Measurements from ENCODE around the gene ROBO4. TPM values are rescaled to one million over a fixed set of nuclear protein-coding genes. Genes with fewer than 3 reads are reported as not detected.

The ROBO4 gene
- total RNA-seq, 3 donors from 2014 or later: 11.9 to 30.5 (median 12.8) TPM

- H3K9me3 ChIP-seq: no peaks in the 10 kb centered on the region
- no peak overlapping the region for H3K4me3 ChIP-seq
- H3K27ac ChIP-seq: no peak overlapping the region
- no peaks in the 10 kb centered on the region for H3K36me3 ChIP-seq
- H3K27me3 ChIP-seq: no peaks in the 10 kb centered on the region
- no peak for DNase-seq (ENCODE audit: low spot score in 2 of 2)
- no peaks in the 10 kb centered on the region for H3K4me1 ChIP-seq
- intact Hi-C loops (cut with DNase I; ENCODE audit: low total_unique reads): no loop called here
- TF ChIP-seq POLR2A (IDR thresholded peaks at IDR 0.05) (no peak), CTCF (IDR thresholded peaks at IDR 0.05) (no peak), POLR2AphosphoS5 (IDR thresholded peaks at IDR 0.05) (no peak)
These were observed 45.6 kb upstream of the ROBO4 start for GRCh38 chr11:124943254-124943616.

DNA sequence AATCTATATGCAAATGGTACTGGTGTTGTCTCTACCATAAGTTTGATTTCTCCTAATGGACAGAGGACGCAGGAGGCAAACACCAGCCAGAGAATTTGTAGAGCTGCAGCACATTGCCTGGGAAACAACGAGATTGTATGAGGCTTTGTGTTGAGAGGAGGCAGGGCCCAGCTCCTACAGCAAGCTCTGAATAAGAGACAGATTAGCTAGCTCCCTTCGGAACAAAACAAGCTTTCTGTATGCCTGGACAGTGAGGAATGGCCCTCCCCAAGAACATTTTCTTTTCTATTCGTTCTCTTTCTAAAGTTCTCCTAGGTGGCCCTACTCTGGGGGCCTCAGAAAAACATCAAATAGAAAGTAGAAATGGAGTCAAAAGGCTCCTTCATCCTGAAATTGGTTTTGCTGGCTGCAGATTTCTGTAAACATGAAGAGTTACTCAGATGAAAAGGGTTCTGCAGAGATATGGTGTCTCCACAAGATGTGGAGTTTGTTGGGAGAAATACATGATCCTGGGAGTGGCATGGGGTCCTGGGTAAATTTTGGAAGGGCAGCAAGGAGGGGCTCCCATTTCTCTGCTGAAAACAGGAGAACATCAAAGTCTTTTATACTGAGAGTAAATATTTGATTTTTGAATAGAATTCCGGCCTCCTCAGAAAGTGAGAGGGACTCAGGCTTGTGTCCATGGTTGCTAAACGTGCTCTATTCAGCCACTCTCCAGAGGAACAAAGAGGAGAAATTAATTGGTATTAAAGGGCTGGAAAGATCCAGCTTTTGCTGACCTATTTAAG, 45.0 kb upstream of the ROBO4 start:
- no peak for DNase-seq (ENCODE audit: low spot score in 2 of 2)
- no peak overlapping the region for H3K27ac ChIP-seq
- intact Hi-C loops (cut with DNase I; ENCODE audit: low total_unique reads): no loop called here
- H3K9me3 ChIP-seq: no peaks in the 10 kb centered on the region
- no peak overlapping the region for H3K4me3 ChIP-seq
- H3K36me3 ChIP-seq: no peaks in the 10 kb centered on the region
- no peaks in the 10 kb centered on the region for H3K27me3 ChIP-seq
- no peaks in the 10 kb centered on the region for H3K4me1 ChIP-seq
- TF ChIP-seq POLR2A (IDR thresholded peaks at IDR 0.05): no peak
- TF ChIP-seq POLR2AphosphoS5 (IDR thresholded peaks at IDR 0.05): no peak

GRCh38 chr11:124941703-124942102, 44.0 kb upstream of the ROBO4 start:
- Histone ChIP-seq H3K4me1 (no peaks in the 10 kb centered on the region), H3K27me3 (no peaks in the 10 kb centered on the region), H3K36me3 (no peaks in the 10 kb centered on the region), H3K27ac (no peak overlapping the region), H3K9me3 (no peaks in the 10 kb centered on the region), H3K4me3 (no peak overlapping the region)
- no peak for DNase-seq (ENCODE audit: low spot score in 2 of 2)
- intact Hi-C loops (cut with DNase I; ENCODE audit: low total_unique reads): no loop called here
- TF ChIP-seq POLR2AphosphoS5 (IDR thresholded peaks at IDR 0.05) (no peak), CTCF (IDR thresholded peaks at IDR 0.05) (no peak), POLR2A (IDR thresholded peaks at IDR 0.05) (no peak)

GRCh38 chr11:124938970-124939369, 41.3 kb upstream of the ROBO4 start:
- no peak overlapping the region for H3K27ac ChIP-seq
- no peaks in the 10 kb centered on the region for H3K4me1 ChIP-seq

GRCh38 chr11:124938206-124938765, 40.6 kb upstream of the ROBO4 start:
- no peaks in the 10 kb centered on the region for H3K9me3 ChIP-seq
- no peak for DNase-seq (ENCODE audit: low spot score in 2 of 2)
- intact Hi-C loops (cut with DNase I; ENCODE audit: low total_unique reads): no loop called here
- no peaks in the 10 kb centered on the region for H3K4me1 ChIP-seq
- no peak overlapping the region for H3K27ac ChIP-seq
- no peak for TF ChIP-seq POLR2A (IDR thresholded peaks at IDR 0.05)
- no peak for TF ChIP-seq POLR2AphosphoS5 (IDR thresholded peaks at IDR 0.05)
- no peak overlapping the region for H3K4me3 ChIP-seq
- no peaks in the 10 kb centered on the region for H3K27me3 ChIP-seq
- H3K36me3 ChIP-seq: no peaks in the 10 kb centered on the region

More at GRCh38 chr11:124938970-124939369, 41.3 kb upstream of the ROBO4 start:
- Histone ChIP-seq H3K9me3 (no peaks in the 10 kb centered on the region), H3K4me3 (no peak overlapping the region), H3K36me3 (no peaks in the 10 kb centered on the region), H3K27me3 (no peaks in the 10 kb centered on the region)
- TF ChIP-seq POLR2A (IDR thresholded peaks at IDR 0.05) (no peak), CTCF (IDR thresholded peaks at IDR 0.05) (no peak), POLR2AphosphoS5 (IDR thresholded peaks at IDR 0.05) (no peak)
- intact Hi-C loops (cut with DNase I; ENCODE audit: low total_unique reads): no loop called here
- DNase-seq (ENCODE audit: low spot score in 2 of 2): no peak

GRCh38 chr11:124937336-124937935, 39.8 kb upstream of the ROBO4 start:
- Histone ChIP-seq H3K9me3 (no peaks in the 10 kb centered on the region), H3K4me3 (no peak overlapping the region), H3K36me3 (no peaks in the 10 kb centered on the region), H3K4me1 (no peaks in the 10 kb centered on the region), H3K27me3 (no peaks in the 10 kb centered on the region), H3K27ac (no peak overlapping the region)
- intact Hi-C loops (cut with DNase I; ENCODE audit: low total_unique reads): no loop called here
- no peak for TF ChIP-seq POLR2A (IDR thresholded peaks at IDR 0.05)
- no peak for TF ChIP-seq POLR2AphosphoS5 (IDR thresholded peaks at IDR 0.05)
- TF ChIP-seq CTCF (IDR thresholded peaks at IDR 0.05): no peak
- no peak for DNase-seq (ENCODE audit: low spot score in 2 of 2)

All from breast epithelium (tissue), 4 donors.